ENCODE measurements around the gene CCDC137. TPM values are rescaled to one million over a fixed set of nuclear protein-coding genes. Genes with fewer than 3 reads are reported as not detected.

Gene CCDC137
- total and polyA plus RNA-seq, 2 of the 13 experiments (the other 11 are each of a cell fraction or from before 2014, with no cell fraction given) = 14.6 to 39.1 TPM

DNA sequence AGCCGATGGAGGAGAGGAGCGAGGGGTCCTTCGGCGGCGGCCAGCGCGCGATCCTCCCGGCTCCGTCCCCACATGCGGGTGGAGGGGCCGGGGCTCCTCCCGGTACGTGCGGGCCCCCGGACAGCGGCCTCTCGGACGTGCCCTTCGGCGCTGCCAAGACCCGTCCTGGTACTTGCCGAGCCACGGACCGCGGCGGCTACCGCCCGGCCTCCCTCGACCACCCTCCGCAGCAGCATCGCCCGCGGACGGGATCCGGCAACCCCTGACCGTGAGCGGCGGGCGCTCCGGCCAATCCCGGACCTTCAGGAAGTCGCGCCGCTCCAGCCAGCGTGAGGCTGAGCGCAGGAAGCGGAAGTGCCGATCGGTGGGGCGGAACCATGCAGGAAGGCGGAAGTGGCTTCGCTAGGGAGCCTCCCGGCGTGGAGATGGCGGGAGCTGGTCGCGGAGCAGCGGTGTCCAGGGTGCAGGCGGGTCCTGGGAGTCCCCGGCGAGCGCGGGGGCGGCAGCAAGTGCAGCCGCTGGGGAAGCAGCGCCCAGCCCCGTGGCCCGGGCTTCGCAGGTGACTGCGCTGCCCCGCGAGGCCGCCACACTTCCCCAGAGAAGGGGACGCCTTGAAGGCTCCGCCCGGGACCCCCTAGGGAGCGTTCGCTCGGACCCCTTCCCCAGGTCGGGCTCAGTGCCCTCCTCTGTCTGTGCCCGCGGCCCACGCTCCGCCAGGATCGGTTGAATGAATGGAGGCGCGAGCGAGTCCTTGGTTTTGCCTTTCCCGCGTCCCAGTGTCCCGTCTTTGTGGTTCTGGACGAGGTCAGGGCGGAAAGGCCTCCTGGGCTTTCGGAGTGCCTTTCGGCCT is at the start of gene CCDC137, which contains the start of gene OXLD1 (continued):
- no peak for TF ChIP-seq EZH2 (conservative IDR thresholded peaks at IDR 0.05; ENCODE audit: low read depth, low read length)
- no peak; the same call in 1 of the 2 replicates for TF ChIP-seq RFXAP (CRISPR knock-in tag; IDR thresholded peaks at IDR 0.05; ENCODE audit: borderline replicate concordance)
- TF ChIP-seq ZEB1 (IDR thresholded peaks at IDR 0.05; ENCODE audit: insufficient replicate concordance, low read depth) = no peak
- TF ChIP-seq ZNF772 (CRISPR knock-in tag; IDR thresholded peaks at IDR 0.05) = peak; percentile 55
- TF ChIP-seq ZNF768 (CRISPR knock-in tag; IDR thresholded peaks at IDR 0.05) = peak; percentile 68; the same call in 1 of the 2 replicates
- TF ChIP-seq HDAC6 (IDR thresholded peaks at IDR 0.05; ENCODE audit: low read depth, low read length) = no peak
- peak; percentile 82; the same call in 1 of the 2 replicates for TF ChIP-seq ZNF557 (CRISPR knock-in tag; IDR thresholded peaks at IDR 0.05)
- no peak for TF ChIP-seq ZNF550 (CRISPR knock-in tag; IDR thresholded peaks at IDR 0.05; ENCODE audit: borderline replicate concordance)
- peak; percentile 71; the same call in 1 of the 2 replicates for TF ChIP-seq ZNF670 (CRISPR knock-in tag; IDR thresholded peaks at IDR 0.05; ENCODE audit: borderline replicate concordance)
- TF ChIP-seq MTF2 (CRISPR knock-in tag; IDR thresholded peaks at IDR 0.05; ENCODE audit: borderline replicate concordance) = no peak; the same call in 1 of the 2 replicates
- TF ChIP-seq ZNF230 (CRISPR knock-in tag; IDR thresholded peaks at IDR 0.05) = no peak; the same call in none of the 2 replicates
- TF ChIP-seq ZNF589 (CRISPR knock-in tag; conservative IDR thresholded peaks at IDR 0.05) = peak; percentile 74; the same call in 1 of the 2 replicates
- TF ChIP-seq CC2D1A (CRISPR knock-in tag; IDR thresholded peaks at IDR 0.05) = 0 out of 2 replicates have a peak, but pooled peaks have one; percentile 45
- no peak for TF ChIP-seq ZNF629 (CRISPR knock-in tag; conservative IDR thresholded peaks at IDR 0.05)
- no peak for TF ChIP-seq ZNF251 (CRISPR knock-in tag; IDR thresholded peaks at IDR 0.05)
- no peak for TF ChIP-seq ZNF841 (CRISPR knock-in tag; IDR thresholded peaks at IDR 0.05; ENCODE audit: borderline replicate concordance)
- peak; percentile 52; the same call in 1 of the 2 replicates for TF ChIP-seq ARHGAP35 (CRISPR knock-in tag; IDR thresholded peaks at IDR 0.05; ENCODE audit: borderline replicate concordance)
- TF ChIP-seq PHF21A (CRISPR knock-in tag; IDR thresholded peaks at IDR 0.05) = no peak
- TF ChIP-seq, protein P1, sequence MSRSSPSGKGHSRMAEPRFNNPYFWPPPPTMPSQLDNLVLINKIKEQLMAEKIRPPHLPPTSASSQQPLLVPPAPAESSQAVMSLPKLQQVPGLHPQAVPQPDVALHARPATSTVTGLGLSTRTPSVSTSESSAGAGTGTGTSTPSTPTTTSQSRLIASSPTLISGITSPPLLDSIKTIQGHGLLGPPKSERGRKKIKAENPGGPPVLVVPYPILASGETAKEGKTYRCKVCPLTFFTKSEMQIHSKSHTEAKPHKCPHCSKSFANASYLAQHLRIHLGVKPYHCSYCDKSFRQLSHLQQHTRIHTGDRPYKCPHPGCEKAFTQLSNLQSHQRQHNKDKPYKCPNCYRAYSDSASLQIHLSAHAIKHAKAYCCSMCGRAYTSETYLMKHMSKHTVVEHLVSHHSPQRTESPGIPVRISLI (CRISPR knock-in tag; IDR thresholded peaks at IDR 0.05; ENCODE audit: borderline replicate concordance) = no peak
- TF ChIP-seq ZNF160 (CRISPR knock-in tag; IDR thresholded peaks at IDR 0.05) = no peak; the same call in 1 of the 2 replicates
- TF ChIP-seq POLR2A (IDR thresholded peaks at IDR 0.05; ENCODE audit: insufficient read depth in 1 of 2, low read depth in 2 of 2, low read length in 2 of 2) = peak; percentile 97
- peak; percentile 43; the same call in 1 of the 2 replicates for TF ChIP-seq TGIF2 (CRISPR knock-in tag; IDR thresholded peaks at IDR 0.05)
- no peak for TF ChIP-seq RNF2 (conservative IDR thresholded peaks at IDR 0.05; ENCODE audit: low read depth)
- TF ChIP-seq, protein P2, sequence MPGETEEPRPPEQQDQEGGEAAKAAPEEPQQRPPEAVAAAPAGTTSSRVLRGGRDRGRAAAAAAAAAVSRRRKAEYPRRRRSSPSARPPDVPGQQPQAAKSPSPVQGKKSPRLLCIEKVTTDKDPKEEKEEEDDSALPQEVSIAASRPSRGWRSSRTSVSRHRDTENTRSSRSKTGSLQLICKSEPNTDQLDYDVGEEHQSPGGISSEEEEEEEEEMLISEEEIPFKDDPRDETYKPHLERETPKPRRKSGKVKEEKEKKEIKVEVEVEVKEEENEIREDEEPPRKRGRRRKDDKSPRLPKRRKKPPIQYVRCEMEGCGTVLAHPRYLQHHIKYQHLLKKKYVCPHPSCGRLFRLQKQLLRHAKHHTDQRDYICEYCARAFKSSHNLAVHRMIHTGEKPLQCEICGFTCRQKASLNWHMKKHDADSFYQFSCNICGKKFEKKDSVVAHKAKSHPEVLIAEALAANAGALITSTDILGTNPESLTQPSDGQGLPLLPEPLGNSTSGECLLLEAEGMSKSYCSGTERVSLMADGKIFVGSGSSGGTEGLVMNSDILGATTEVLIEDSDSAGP (CRISPR knock-in tag; IDR thresholded peaks at IDR 0.05; ENCODE audit: borderline replicate concordance) = peak; percentile 96
- peak; percentile 78 for TF ChIP-seq TEAD3 (CRISPR knock-in tag; optimal IDR thresholded peaks at IDR 0.05; ENCODE audit: borderline replicate concordance)
- no peak for TF ChIP-seq IKZF1 (IDR thresholded peaks at IDR 0.05)
- TF ChIP-seq SP1 (IDR thresholded peaks at IDR 0.05) = no peak
- peak; percentile 49; the same call in 1 of the 2 replicates for TF ChIP-seq SP1 (CRISPR knock-in tag; IDR thresholded peaks at IDR 0.05)
- peak; percentile 66; the same call in 1 of the 2 replicates for TF ChIP-seq AHR (CRISPR knock-in tag; IDR thresholded peaks at IDR 0.05)
- TF ChIP-seq, protein P3, sequence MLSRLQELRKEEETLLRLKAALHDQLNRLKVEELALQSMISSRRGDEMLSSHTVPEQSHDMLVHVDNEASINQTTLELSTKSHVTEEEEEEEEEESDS (CRISPR knock-in tag; IDR thresholded peaks at IDR 0.05; ENCODE audit: borderline replicate concordance) = no peak
- TF ChIP-seq ZBTB21 (CRISPR knock-in tag; IDR thresholded peaks at IDR 0.05) = no peak
